HG02938 (cell line): ENCODE results near the gene NDUFB3.

Experiments
- ATAC-seq: cut with Tn5 transposase; IDR thresholded peaks from one replicate; pipeline ENCODE4 v1.9.1; 2021; ENCODE audit warnings: mild to moderate bottlenecking, moderate library complexity; ENCODE audit not compliant: unreplicated experiment

Gene NDUFB3

GRCh38 chr2:201128033-201128432 is 56.2 kb downstream of the NDUFB3 start:
- no peak for ATAC-seq

- no peak for ATAC-seq
Measured at GRCh38 chr2:201128933-201129505, 57.2 kb downstream of the NDUFB3 start.

GRCh38 chr2:201130524-201131186 is 58.9 kb downstream of the NDUFB3 start:
- ATAC-seq = no peak

- peak; percentile 27 for ATAC-seq
Measured at GRCh38 chr2:201132518-201132917, 60.7 kb downstream of the NDUFB3 start.
